Neural crest cell (in vitro differentiated cells): ENCODE results near the gene EDA. TPM values are rescaled to one million over a fixed set of nuclear protein-coding genes. Genes with fewer than 3 reads are reported as not detected.

ENCODE experiments used
- DNase-seq: peaks from one replicate; pipeline ENCODE4 v3.0.0; 2021; ENCODE audit warnings: low read depth, mixed read lengths, low spot score
- H3K27ac Mint-ChIP-seq: one replicate; pipeline ENCODE4 v1.8.0; 2021; ENCODE audit warnings: mild to moderate bottlenecking, mixed read lengths; ENCODE audit not compliant: unreplicated experiment
- H3K27me3 Mint-ChIP-seq: 2 replicates; pipeline ENCODE4 v1.8.0; 2021; ENCODE audit warnings: low read depth, mild to moderate bottlenecking, mixed read lengths
- H3K36me3 Mint-ChIP-seq: 2 replicates; pipeline ENCODE4 v1.8.0; 2021; ENCODE audit warnings: low read depth, mild to moderate bottlenecking, mixed read lengths
- H3K4me1 Mint-ChIP-seq: 2 replicates; pipeline ENCODE4 v1.8.0; 2021; ENCODE audit warnings: mixed read lengths
- H3K4me3 Mint-ChIP-seq: one replicate; pipeline ENCODE4 v1.8.0; 2021; ENCODE audit warnings: mild to moderate bottlenecking, mixed read lengths
- H3K9me3 Mint-ChIP-seq: 2 replicates; pipeline ENCODE4 v1.8.0; 2021; ENCODE audit warnings: mixed read lengths
- total RNA-seq: library from RNA; stranded (reverse); gene quantifications from 2 replicates; pipeline ENCODE4 v1.2.1, GENCODE V29; 2021
- TF ChIP-seq, protein P1 (sequence below): fragments of 200-600 bp; sonication (generic); conservative IDR thresholded peaks from 2 replicates; pipeline ENCODE4 v1.5.0; 2021; ENCODE audit warnings: antibody characterized with exemption, mild to moderate bottlenecking

EDA gene
- total RNA-seq, 1 donor from 2014 or later: 2.5 TPM

DNA sequence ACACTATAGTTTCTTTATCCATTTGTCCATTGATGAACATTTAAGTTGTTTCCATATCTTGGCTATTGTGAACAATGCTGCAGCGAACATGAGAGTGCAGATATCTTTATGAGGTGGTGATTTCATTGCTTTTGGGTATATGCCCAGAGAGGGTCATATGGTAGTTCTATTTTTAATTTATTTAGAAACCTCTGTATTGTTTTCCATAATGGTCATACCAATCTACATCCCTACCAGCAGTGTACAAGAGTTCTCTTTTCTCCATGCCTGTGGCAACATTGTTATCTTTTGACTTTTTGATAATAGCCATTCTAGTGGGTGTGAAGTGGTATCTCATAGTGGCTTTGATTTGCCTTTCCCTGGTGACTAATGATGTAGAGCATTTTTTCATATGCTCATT is 48.8 kb downstream of the EDA start:
- no peak overlapping the region for H3K27ac Mint-ChIP-seq
- TF ChIP-seq, protein P1, sequence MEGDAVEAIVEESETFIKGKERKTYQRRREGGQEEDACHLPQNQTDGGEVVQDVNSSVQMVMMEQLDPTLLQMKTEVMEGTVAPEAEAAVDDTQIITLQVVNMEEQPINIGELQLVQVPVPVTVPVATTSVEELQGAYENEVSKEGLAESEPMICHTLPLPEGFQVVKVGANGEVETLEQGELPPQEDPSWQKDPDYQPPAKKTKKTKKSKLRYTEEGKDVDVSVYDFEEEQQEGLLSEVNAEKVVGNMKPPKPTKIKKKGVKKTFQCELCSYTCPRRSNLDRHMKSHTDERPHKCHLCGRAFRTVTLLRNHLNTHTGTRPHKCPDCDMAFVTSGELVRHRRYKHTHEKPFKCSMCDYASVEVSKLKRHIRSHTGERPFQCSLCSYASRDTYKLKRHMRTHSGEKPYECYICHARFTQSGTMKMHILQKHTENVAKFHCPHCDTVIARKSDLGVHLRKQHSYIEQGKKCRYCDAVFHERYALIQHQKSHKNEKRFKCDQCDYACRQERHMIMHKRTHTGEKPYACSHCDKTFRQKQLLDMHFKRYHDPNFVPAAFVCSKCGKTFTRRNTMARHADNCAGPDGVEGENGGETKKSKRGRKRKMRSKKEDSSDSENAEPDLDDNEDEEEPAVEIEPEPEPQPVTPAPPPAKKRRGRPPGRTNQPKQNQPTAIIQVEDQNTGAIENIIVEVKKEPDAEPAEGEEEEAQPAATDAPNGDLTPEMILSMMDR: no peak
- peaks cover 18% of the 10 kb centered on the region for H3K9me3 Mint-ChIP-seq
- no peak overlapping the region for H3K4me3 Mint-ChIP-seq
- no peaks in the 10 kb centered on the region for H3K27me3 Mint-ChIP-seq
- DNase-seq: no peak
- no peaks in the 10 kb centered on the region for H3K4me1 Mint-ChIP-seq
- H3K36me3 Mint-ChIP-seq: peaks cover 6% of the 10 kb centered on the region

DNA sequence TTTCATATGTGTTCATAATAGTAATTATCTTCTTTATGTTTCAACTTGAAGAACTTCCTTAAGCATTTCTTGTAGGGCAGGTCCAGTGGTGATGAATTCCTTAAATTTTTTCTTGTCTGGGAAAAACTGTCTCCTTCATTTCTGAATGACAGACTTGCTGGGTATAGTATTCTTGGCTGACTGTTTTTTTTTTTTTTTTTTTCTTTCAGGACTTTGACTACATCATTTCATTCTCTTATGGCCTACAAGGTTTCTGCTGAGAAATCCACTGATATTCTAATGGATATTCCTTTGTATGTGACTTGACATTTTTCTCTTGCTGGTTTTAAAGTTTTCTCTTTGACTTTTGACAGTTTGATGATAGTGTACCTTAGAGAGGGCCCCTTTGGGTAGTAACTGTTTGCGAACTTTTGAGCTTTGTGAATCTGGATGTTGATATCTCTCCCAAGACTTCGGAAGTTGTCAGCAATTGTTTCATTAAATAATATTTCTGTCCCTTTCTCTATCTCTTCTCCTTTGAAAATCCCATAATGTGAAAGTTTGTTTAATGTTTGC is 54.2 kb downstream of the EDA start:
- Mint-ChIP-seq H3K36me3 (peaks cover 7% of the 10 kb centered on the region), H3K9me3 (peaks cover 18% of the 10 kb centered on the region), H3K4me1 (no peaks in the 10 kb centered on the region), H3K4me3 (no peak overlapping the region), H3K27me3 (no peaks in the 10 kb centered on the region), H3K27ac (no peak overlapping the region)
- no peak for DNase-seq
- TF ChIP-seq, protein P1: no peak

DNA sequence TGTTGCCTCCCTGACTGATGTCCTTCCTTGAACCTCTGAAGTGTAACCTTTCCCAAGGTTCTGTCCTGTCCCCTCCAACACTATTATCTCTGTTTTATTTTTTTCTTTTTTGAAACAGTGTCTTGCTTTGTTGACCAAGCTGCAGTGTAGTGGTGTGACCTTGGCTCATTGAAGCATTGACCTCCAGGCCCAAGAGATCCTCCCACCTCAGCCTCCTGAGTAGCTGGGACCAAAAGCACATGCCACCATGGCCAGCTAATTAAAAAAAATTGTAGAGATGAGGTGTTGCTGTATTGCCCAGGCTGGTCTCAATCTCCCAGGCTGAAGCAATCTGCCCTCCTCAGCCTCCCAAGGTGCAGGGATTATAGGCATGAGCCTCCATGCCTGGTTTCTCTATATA is 59.0 kb downstream of the EDA start:
- H3K9me3 Mint-ChIP-seq: peaks cover 16% of the 10 kb centered on the region
- no peaks in the 10 kb centered on the region for H3K27me3 Mint-ChIP-seq
- H3K27ac Mint-ChIP-seq: no peak overlapping the region
- no peak overlapping the region for H3K4me3 Mint-ChIP-seq
- TF ChIP-seq, protein P1: no peak
- H3K4me1 Mint-ChIP-seq: no peaks in the 10 kb centered on the region
- H3K36me3 Mint-ChIP-seq: peaks cover 9% of the 10 kb centered on the region
- no peak for DNase-seq

DNA sequence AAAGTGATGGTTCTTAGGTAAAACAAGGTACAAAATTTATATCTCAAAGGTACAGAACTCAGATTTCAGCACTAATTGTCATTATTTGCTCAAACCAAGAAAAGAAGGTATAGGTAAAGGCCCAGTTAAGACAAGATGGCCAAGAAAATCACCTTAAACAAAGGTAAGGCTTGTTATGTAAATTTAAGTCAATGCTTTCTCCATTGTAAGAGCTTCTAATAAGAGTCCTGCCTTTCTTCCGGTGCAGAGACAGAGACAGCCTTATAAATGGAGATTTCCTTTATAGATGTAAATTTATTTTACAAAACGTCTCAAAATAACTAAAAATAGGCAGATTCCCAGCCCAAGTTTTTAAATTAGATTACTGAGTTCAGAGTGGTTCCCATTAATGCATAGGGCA is 89.9 kb downstream of the EDA start:
- Mint-ChIP-seq H3K36me3 (no peaks in the 10 kb centered on the region), H3K27me3 (no peaks in the 10 kb centered on the region), H3K4me1 (no peaks in the 10 kb centered on the region), H3K9me3 (peaks cover 5% of the 10 kb centered on the region), H3K4me3 (no peak overlapping the region), H3K27ac (no peak overlapping the region)
- no peak for DNase-seq
- TF ChIP-seq, protein P1: no peak

DNA sequence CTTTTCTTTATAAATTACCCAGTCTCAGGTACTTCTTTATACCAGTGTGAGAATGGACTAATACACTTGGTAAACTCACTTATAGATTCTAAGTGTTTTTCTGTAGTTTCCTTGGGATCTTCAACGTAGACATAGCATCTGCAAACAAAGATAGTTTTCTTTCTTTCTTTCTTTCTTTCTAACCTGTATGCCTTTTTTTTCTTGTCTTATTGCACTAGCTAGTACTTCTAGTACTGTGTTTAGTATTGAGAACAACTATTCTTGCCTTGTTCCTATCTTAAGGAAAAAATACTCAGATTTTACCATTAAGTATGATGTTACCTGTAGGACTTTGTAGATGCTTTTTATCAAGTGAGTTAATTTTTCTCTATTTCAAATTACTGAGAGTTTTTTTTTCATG is 102.2 kb downstream of the EDA start:
- no peaks in the 10 kb centered on the region for H3K4me1 Mint-ChIP-seq
- TF ChIP-seq, protein P1: no peak
- peaks cover 25% of the 10 kb centered on the region for H3K36me3 Mint-ChIP-seq
- H3K4me3 Mint-ChIP-seq: no peak overlapping the region
- no peaks in the 10 kb centered on the region for H3K27me3 Mint-ChIP-seq
- peaks cover 39% of the 10 kb centered on the region for H3K9me3 Mint-ChIP-seq
- DNase-seq: no peak
- H3K27ac Mint-ChIP-seq: no peak overlapping the region
